Gastroesophageal sphincter (tissue), 4 donors: ENCODE data around the gene ADAM23. TPM values are rescaled to one million over a fixed set of nuclear protein-coding genes. Genes with fewer than 3 reads are reported as not detected.

ENCODE experiments used
- ATAC-seq: fragments of 150-250 bp; one replicate; pipeline ENCODE4 v1.9.1; 2016; ENCODE audit warnings: mild to moderate bottlenecking, moderate library complexity
- H3K27ac ChIP-seq, 4 donors: fragments of 200-600 bp; sonication (generic) in 3 of 4; 1 replicate in 3 of 4; 2 replicates in 1 of 4; pipeline ENCODE4 v1.5.1; 2016 to 2019
- H3K27me3 ChIP-seq: fragments of 200-600 bp; sonication (generic); one replicate; pipeline ENCODE4 v1.5.1; 2019
- H3K36me3 ChIP-seq, 2 donors: fragments of 200-600 bp; sonication (generic); one replicate each; pipeline ENCODE4 v1.5.1; 2019; ENCODE audit warnings: control low read depth in 1 of 2
- H3K4me1 ChIP-seq, 3 donors: fragments of 200-600 bp; sonication (generic); 1 replicate in 2 of 3; 2 replicates in 1 of 3; pipeline ENCODE4 v1.5.1; 2016 to 2019; ENCODE audit warnings: control low read depth in 2 of 3
- H3K4me3 ChIP-seq, 2 donors: fragments of 200-600 bp; sonication (generic); one replicate each; pipeline ENCODE4 v1.5.1; 2019; ENCODE audit warnings: mild to moderate bottlenecking in 1 of 2, moderate library complexity in 1 of 2
- H3K9me3 ChIP-seq, 3 donors: fragments of 200-600 bp; sonication (generic); one replicate each; pipeline ENCODE4 v1.5.1; 2017 to 2019; ENCODE audit warnings: control low read depth in 2 of 3
- CTCF ChIP-seq, 4 experiments: fragments of 200-600 bp in 2 of 4; fragments of 450-650 bp in 2 of 4; sonication (generic) in 1 of 4; IDR thresholded peaks; one replicate each; pipeline ENCODE4 v1.5.1; 2017 to 2019; ENCODE audit warnings: antibody characterized with exemption in 4 of 4, mild to moderate bottlenecking in 2 of 4, moderate library complexity in 2 of 4
- EP300 ChIP-seq: sonication (generic); formaldehyde crosslinking; IDR thresholded peaks from one replicate; pipeline ENCODE4 v1.6.1; 2017; ENCODE audit warnings: antibody characterized with exemption, mild to moderate bottlenecking
- POLR2A ChIP-seq, 2 donors: fragments of 450-650 bp; IDR thresholded peaks; one replicate each; pipeline ENCODE4 v1.6.1; 2017; ENCODE audit warnings: antibody characterized with exemption in 2 of 2, mild to moderate bottlenecking in 2 of 2, moderate library complexity in 1 of 2
- POLR2AphosphoS5 ChIP-seq: sonication (generic); formaldehyde crosslinking; IDR thresholded peaks from one replicate; pipeline ENCODE4 v1.6.1; 2017; ENCODE audit warnings: antibody characterized with exemption
- WGBS, 2 donors: methylation state at CpG; one replicate each; pipeline ENCODE4 v1.1.5; 2018; ENCODE audit warnings: low coverage in 1 of 2; 5-methylcytosine and 5-hydroxymethylcytosine counted together
- total RNA-seq, 4 donors: library from RNA; depleted of rRNA; stranded (reverse); fragments of >200 nt; gene quantifications; one replicate each; pipeline ENCODE4 v1.1.0, GENCODE V29; 2016

The ADAM23 gene
- total RNA-seq, 4 donors from 2014 or later, result 2.4 to 4.0 (median 3.5) TPM

GRCh38 chr2:206443735-206444527 lies 599 bp downstream of the ADAM23 start:
- Histone ChIP-seq H3K27me3 (peaks cover 29% of the 10 kb centered on the region), H3K27ac (peak overlapping the region in 3 of 4 donors; percentile 72 to 83 (median 77)), H3K4me1 (peaks cover 0 to 21% (median 12%) of the 10 kb centered on the region in 3 donors), H3K36me3 (no peaks in the 10 kb centered on the region), H3K9me3 (no peaks in the 10 kb centered on the region), H3K4me3 (peak overlapping the region; percentile 46 to 66)
- no peak for TF ChIP-seq CTCF (IDR thresholded peaks at IDR 0.05)
- TF ChIP-seq POLR2A (IDR thresholded peaks at IDR 0.05), result no peak
- TF ChIP-seq EP300, result no peak
- no peak for TF ChIP-seq POLR2AphosphoS5
- 4 to 34% methylated on average over 7 to 19 of the region's 77 CpGs for WGBS, 2 donors
- ATAC-seq, result peak; percentile 47

- Histone ChIP-seq H3K27me3 (peaks cover 14% of the 10 kb centered on the region), H3K9me3 (no peaks in the 10 kb centered on the region), H3K36me3 (no peaks in the 10 kb centered on the region), H3K27ac (no peak overlapping the region), H3K4me1 (peaks cover 0 to 21% (median 12%) of the 10 kb centered on the region in 3 donors), H3K4me3 (no peak overlapping the region)
- 87 to 95% methylated on average over 2 of the region's 2 CpGs for WGBS, 2 donors
- TF ChIP-seq POLR2AphosphoS5 (no peak), EP300 (no peak), POLR2A (IDR thresholded peaks at IDR 0.05) (no peak), CTCF (IDR thresholded peaks at IDR 0.05) (no peak)
- ATAC-seq, result no peak
These were observed 2.6 kb downstream of the ADAM23 start for GRCh38 chr2:206445948-206446347.

GRCh38 chr2:206452242-206452641 lies 8.9 kb downstream of the ADAM23 start:
- Histone ChIP-seq H3K4me1 (no peaks in the 10 kb centered on the region), H3K4me3 (no peak overlapping the region), H3K27me3 (no peaks in the 10 kb centered on the region), H3K36me3 (no peaks in the 10 kb centered on the region), H3K27ac (no peak overlapping the region), H3K9me3 (no peaks in the 10 kb centered on the region)
- WGBS, 2 donors, result 83 to 100% methylated on average over 1 of the region's 1 CpG
- no peak for ATAC-seq
- no peak for TF ChIP-seq POLR2AphosphoS5
- TF ChIP-seq EP300, result no peak

GRCh38 chr2:206452750-206453149 lies 9.4 kb downstream of the ADAM23 start:
- TF ChIP-seq CTCF (IDR thresholded peaks at IDR 0.05) (no peak), POLR2A (IDR thresholded peaks at IDR 0.05) (no peak), POLR2AphosphoS5 (no peak), EP300 (no peak)
- Histone ChIP-seq H3K27me3 (no peaks in the 10 kb centered on the region), H3K4me3 (no peak overlapping the region), H3K9me3 (no peaks in the 10 kb centered on the region), H3K27ac (no peak overlapping the region), H3K4me1 (no peaks in the 10 kb centered on the region), H3K36me3 (no peaks in the 10 kb centered on the region)
- no peak for ATAC-seq
- WGBS, 2 donors, result 49 to 73% methylated on average over 3 of the region's 3 CpGs

GRCh38 chr2:206456078-206456754 lies 12.9 kb downstream of the ADAM23 start:
- H3K9me3 ChIP-seq, result no peaks in the 10 kb centered on the region
- no peak for ATAC-seq
- H3K4me3 ChIP-seq, result no peak overlapping the region

More at GRCh38 chr2:206456078-206456754, 12.9 kb downstream of the ADAM23 start:
- H3K4me1 ChIP-seq, result no peaks in the 10 kb centered on the region
- no peak overlapping the region for H3K27ac ChIP-seq
- H3K27me3 ChIP-seq, result no peaks in the 10 kb centered on the region
- WGBS, 2 donors, result 90 to 91% methylated on average over 3 to 5 of the region's 5 CpGs
- no peaks in the 10 kb centered on the region for H3K36me3 ChIP-seq
- TF ChIP-seq EP300 (no peak), POLR2AphosphoS5 (no peak), POLR2A (IDR thresholded peaks at IDR 0.05) (no peak), CTCF (IDR thresholded peaks at IDR 0.05) (no peak)
